ENCODE data around the gene PIK3CD.
"Not testable (repeated sequence)": the region's sequence is repeated elsewhere in the genome, so short reads cannot be mapped to it uniquely, and the experiment has no call there.

Gene PIK3CD

DNA sequence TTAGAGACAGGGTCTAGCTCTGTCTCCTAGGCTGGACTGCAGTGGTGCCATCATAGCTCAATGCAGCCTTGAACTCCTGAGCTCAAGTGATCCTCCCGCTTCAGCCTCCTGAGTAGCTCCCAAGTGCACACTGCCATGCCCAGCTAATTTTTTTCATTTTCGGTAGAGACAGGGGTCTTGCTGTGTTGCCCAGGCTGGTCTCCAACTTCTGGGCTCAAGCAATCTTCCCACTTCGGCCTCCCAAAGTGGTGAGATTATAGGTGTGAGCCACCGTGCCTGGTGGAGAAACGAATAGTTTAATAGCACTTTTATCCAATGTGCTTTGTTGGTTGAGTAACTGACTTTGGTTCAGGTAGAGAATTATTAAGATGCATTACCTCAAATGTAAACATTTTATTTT, 20.9 kb downstream of the PIK3CD start:
- Histone ChIP-seq H3K36me3 (ENCODE audit: control insufficient read depth, low read length) (peaks cover 3% of the 10 kb centered on the region; the same call in 1 of the 2 replicates), H4K20me1 (ENCODE audit: control insufficient read depth, insufficient read depth, low read depth, low read length) (no peaks in the 10 kb centered on the region; the same call in 1 of the 2 replicates)
- no peak for TF ChIP-seq EZH2phosphoT487 (IDR thresholded peaks at IDR 0.05; ENCODE audit: borderline replicate concordance, low read length)
- TF ChIP-seq CTCF (IDR thresholded peaks at IDR 0.05; ENCODE audit: low read depth, low read length, poor library complexity, severe bottlenecking): no peak

DNA sequence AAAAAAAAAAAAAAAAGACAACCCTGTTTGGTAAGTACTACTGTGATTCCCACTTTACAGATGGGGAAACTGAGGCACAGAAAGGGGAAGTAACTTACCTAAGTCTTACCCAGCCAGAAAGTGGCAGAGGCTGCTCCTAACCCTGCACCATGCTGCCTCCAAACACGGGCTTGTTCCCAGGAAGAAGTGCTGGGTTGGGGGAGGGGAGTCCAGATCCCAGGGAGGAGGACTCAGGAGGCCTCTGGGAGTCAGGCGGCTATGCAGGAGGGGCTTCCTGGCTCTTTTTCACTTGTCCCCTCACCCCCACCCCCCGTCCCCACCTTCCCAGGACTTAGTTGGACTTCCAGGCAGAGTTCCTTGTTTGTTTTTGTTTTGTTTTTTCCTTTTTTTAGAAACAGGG, 23.9 kb downstream of the PIK3CD start:
- Histone ChIP-seq H3K36me3 (ENCODE audit: control insufficient read depth, low read length) (no peaks in the 10 kb centered on the region), H3K4me1 (ENCODE audit: control insufficient read depth, low read length) (peaks cover 4% of the 10 kb centered on the region), H3K27ac (ENCODE audit: low read depth, low read length) (no peak overlapping the region), H3K9me3 (ENCODE audit: control insufficient read depth, insufficient read depth, low read length) (no peaks in the 10 kb centered on the region), H3K27me3 (ENCODE audit: control insufficient read depth, low read length) (no peaks in the 10 kb centered on the region), H3K79me2 (ENCODE audit: control insufficient read depth, low read length) (peaks cover 36% of the 10 kb centered on the region), H3K4me2 (ENCODE audit: low read length) (no peak overlapping the region), H4K20me1 (ENCODE audit: control insufficient read depth, insufficient read depth, low read depth, low read length) (peaks cover under 1% of the 10 kb centered on the region; the same call in 1 of the 2 replicates), H3K9me2 (replicated peaks; ENCODE audit: control insufficient read depth, low read length) (no peaks in the 10 kb centered on the region), H3K4me3 (ENCODE audit: low read length) (no peak overlapping the region), H3F3A (ENCODE audit: control insufficient read depth, insufficient read depth) (peaks cover 7% of the 10 kb centered on the region; the same call in 1 of the 2 replicates)
- TF ChIP-seq EZH2phosphoT487 (IDR thresholded peaks at IDR 0.05; ENCODE audit: borderline replicate concordance, low read length) (no peak), CTCF (IDR thresholded peaks at IDR 0.05; ENCODE audit: low read depth, low read length, poor library complexity, severe bottlenecking) (no peak)

More for the DNA sequence above, 20.9 kb downstream of the PIK3CD start:
- H3K4me1 ChIP-seq (ENCODE audit: control insufficient read depth, low read length): no peaks in the 10 kb centered on the region
- no peaks in the 10 kb centered on the region for H3K27me3 ChIP-seq (ENCODE audit: control insufficient read depth, low read length)
- H3K9me3 ChIP-seq (ENCODE audit: control insufficient read depth, insufficient read depth, low read length): no peaks in the 10 kb centered on the region
- H3F3A ChIP-seq (ENCODE audit: control insufficient read depth, insufficient read depth): no peaks in the 10 kb centered on the region
- H3K4me3 ChIP-seq (ENCODE audit: low read length): no peak overlapping the region
- H3K79me2 ChIP-seq (ENCODE audit: control insufficient read depth, low read length): peaks cover 35% of the 10 kb centered on the region
- H3K27ac ChIP-seq (ENCODE audit: low read depth, low read length): no peak overlapping the region
- H3K9me2 ChIP-seq (replicated peaks; ENCODE audit: control insufficient read depth, low read length): no peaks in the 10 kb centered on the region
- H3K4me2 ChIP-seq (ENCODE audit: low read length): no peak overlapping the region

GRCh38 chr1:9676128-9676527, 24.6 kb downstream of the PIK3CD start:
- H3K27me3 ChIP-seq (ENCODE audit: control insufficient read depth, low read length); H3K4me2 ChIP-seq (ENCODE audit: low read length); H3K9me2 ChIP-seq (replicated peaks; ENCODE audit: control insufficient read depth, low read length); H3K4me3 ChIP-seq (ENCODE audit: low read length); H3K27ac ChIP-seq (ENCODE audit: low read depth, low read length); H3F3A ChIP-seq (ENCODE audit: control insufficient read depth, insufficient read depth); H3K9me3 ChIP-seq (ENCODE audit: control insufficient read depth, insufficient read depth, low read length); H4K20me1 ChIP-seq (ENCODE audit: control insufficient read depth, insufficient read depth, low read depth, low read length); H3K36me3 ChIP-seq (ENCODE audit: control insufficient read depth, low read length): not testable (repeated sequence)
- peaks cover 11% of the 10 kb centered on the region for H3K4me1 ChIP-seq (ENCODE audit: control insufficient read depth, low read length)
- H3K79me2 ChIP-seq (ENCODE audit: control insufficient read depth, low read length): peaks cover 39% of the 10 kb centered on the region

DNA sequence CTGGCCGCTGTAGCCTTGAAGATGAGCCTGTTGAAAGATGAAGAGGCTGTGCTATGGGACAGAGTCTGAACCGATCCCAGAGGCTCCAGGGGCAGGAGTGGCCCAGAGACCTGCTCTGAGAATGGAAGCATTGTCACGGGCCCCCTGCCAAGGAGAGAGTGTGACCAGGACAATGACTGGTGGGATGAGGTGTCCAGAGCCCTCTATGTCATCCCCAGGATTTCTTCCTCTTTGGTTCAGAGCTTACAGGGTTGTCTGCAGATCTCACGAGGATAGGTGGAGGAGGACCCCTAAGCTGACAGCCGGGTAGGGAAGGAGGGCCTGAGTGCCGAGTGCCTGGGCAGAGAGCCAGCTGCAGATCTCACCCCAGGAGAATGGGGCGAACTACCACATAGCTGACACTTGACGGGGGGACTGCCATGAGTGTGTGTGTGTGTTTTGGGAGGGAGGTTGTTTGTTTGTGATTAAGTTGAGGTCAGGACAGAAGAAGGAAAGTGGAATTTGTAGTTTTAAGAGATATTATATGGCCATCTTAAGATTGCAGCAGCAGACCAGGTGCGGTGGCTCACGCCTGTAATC, 25.4 kb downstream of the PIK3CD start:
- peaks cover 2% of the 10 kb centered on the region for H4K20me1 ChIP-seq (ENCODE audit: control insufficient read depth, insufficient read depth, low read depth, low read length)
- peaks cover 37% of the 10 kb centered on the region for H3K79me2 ChIP-seq (ENCODE audit: control insufficient read depth, low read length)
- no peaks in the 10 kb centered on the region for H3K36me3 ChIP-seq (ENCODE audit: control insufficient read depth, low read length)
- peaks cover 8% of the 10 kb centered on the region; the same call in 1 of the 2 replicates for H3F3A ChIP-seq (ENCODE audit: control insufficient read depth, insufficient read depth)
- H3K4me1 ChIP-seq (ENCODE audit: control insufficient read depth, low read length): peaks cover 19% of the 10 kb centered on the region
- no peaks in the 10 kb centered on the region for H3K9me3 ChIP-seq (ENCODE audit: control insufficient read depth, insufficient read depth, low read length)
- H3K4me3 ChIP-seq (ENCODE audit: low read length): no peak overlapping the region
- no peaks in the 10 kb centered on the region for H3K27me3 ChIP-seq (ENCODE audit: control insufficient read depth, low read length)
- H3K27ac ChIP-seq (ENCODE audit: low read depth, low read length): no peak overlapping the region
- H3K9me2 ChIP-seq (replicated peaks; ENCODE audit: control insufficient read depth, low read length): no peaks in the 10 kb centered on the region
- no peak overlapping the region for H3K4me2 ChIP-seq (ENCODE audit: low read length)
- TF ChIP-seq CTCF (IDR thresholded peaks at IDR 0.05; ENCODE audit: low read depth, low read length, poor library complexity, severe bottlenecking): no peak
- no peak for TF ChIP-seq EZH2phosphoT487 (IDR thresholded peaks at IDR 0.05; ENCODE audit: borderline replicate concordance, low read length)
